Measurements from ENCODE around the gene PCSK6. TPM values are rescaled to one million over a fixed set of nuclear protein-coding genes. Genes with fewer than 3 reads are reported as not detected.
A peak's percentile ranks its signal among the peaks of the same experiment; 100 is the strongest.

PCSK6 gene
- total and polyA plus RNA-seq, 2 of the 8 experiments (the other 6 are each of a cell fraction or from before 2014, with no cell fraction given): 1.9 to 4.0 TPM

DNA sequence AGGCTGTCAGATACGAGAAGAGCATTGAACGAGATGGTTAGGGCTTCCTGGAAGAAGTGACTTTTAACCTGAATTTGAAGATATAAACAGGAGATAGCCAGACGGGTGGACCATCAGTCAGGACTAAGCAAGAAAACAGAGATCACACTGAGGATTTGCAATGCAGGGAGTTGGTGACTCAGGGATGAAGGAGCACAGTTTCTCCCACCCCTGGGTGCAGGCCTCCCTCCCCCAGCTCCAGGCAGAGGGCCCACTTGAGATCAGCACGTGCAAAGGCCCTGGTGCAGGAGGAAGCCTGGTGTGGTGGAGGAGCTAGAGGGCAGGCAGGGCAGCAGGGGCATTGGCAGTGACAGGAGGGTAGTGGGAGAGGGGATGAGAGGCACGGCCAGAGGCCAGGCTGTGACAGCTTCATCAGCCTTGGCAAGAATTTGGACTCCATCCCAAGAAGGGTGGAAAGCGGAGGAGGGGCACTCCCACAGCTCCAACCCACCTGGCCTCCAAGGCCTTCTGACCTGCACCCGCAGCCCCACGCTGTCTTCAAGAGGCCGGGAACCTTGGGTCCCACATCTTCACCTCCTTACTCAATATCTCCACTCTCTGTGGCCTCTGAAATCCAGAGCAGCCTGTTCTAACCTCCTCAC lies 8.7 kb upstream of the PCSK6 start:
- H3K9ac ChIP-seq (replicated peaks in 1 of 4; ENCODE audit: extremely low read depth in 1 of 4, low read depth in 3 of 4, low read length in 3 of 4): no peak overlapping the region
- WGBS, 2 experiments (ENCODE audit: extremely low coverage in 1 of 2, insufficient coverage in 1 of 2, insufficient read length in 1 of 2, insufficient replicate concordance in 2 of 2, low coverage in 1 of 2, low lambda C conversion rate in 2 of 2, missing lambda C conversion rate in 1 of 2): 86% methylated on average over 9 of the region's 9 CpGs; no CpG with 5 or more reads in 1 of the 2 experiments
- no peak overlapping the region for H4K91ac ChIP-seq (replicated peaks; ENCODE audit: insufficient read length, low read length)
- H3K9me3 ChIP-seq (ENCODE audit: insufficient read depth in 2 of 2, low read depth in 1 of 2, low read length in 1 of 2): no peaks in the 10 kb centered on the region
- no peak for FAIRE-seq
- CTCF ChIA-PET (ENCODE audit: partially characterized antibody): interaction anchor here (1.0 to 2.1 kb wide), 6 partner anchors 13 to 201 kb away, joined by 3 to 11 read pairs (median 4); no protein-coding TSS in a partner anchor
- no peak overlapping the region for H3K27ac ChIP-seq (ENCODE audit: low read depth, low read length)
- no peak overlapping the region for H2BK5ac ChIP-seq (ENCODE audit: low read depth, low read length)
- 0 out of 2 replicates have a peak overlapping the region, but pooled peaks have one; percentile 27 for H2BK12ac ChIP-seq (ENCODE audit: low read depth, low read length)
- H2BK15ac ChIP-seq (ENCODE audit: low read length): no peak overlapping the region
- no peak overlapping the region for H3K4me2 ChIP-seq (ENCODE audit: insufficient read depth in 1 of 2, low read depth in 2 of 2, low read length in 2 of 2)
- no peak overlapping the region for H3K4ac ChIP-seq (replicated peaks; ENCODE audit: insufficient read length, low read depth, low read length)
- peaks cover 0 to 3% (median 1%) of the 10 kb centered on the region in 4 experiments; a peak in 1 of 7 replicates for H3K27me3 ChIP-seq (replicated peaks in 1 of 4; ENCODE audit: control insufficient read depth in 3 of 4, extremely low read depth in 1 of 4, insufficient read depth in 3 of 4, low read length in 3 of 4)
- H4K8ac ChIP-seq (ENCODE audit: extremely low read depth, insufficient read depth, low read length): no peak overlapping the region
- no peaks in the 10 kb centered on the region for H3K23me2 ChIP-seq (ENCODE audit: low read depth, low read length)
- DNase-seq (ENCODE audit: low read depth in 1 of 2, low spot score in 2 of 2): peak in 1 of 2 experiments; percentile 19
- H3K4me1 ChIP-seq (replicated peaks in 1 of 4; ENCODE audit: control insufficient read depth in 3 of 4, insufficient read depth in 4 of 4, low read length in 3 of 4): peaks cover 0 to 29% (median 13%) of the 10 kb centered on the region in 4 experiments; a peak in 6 of 7 replicates
- no peak overlapping the region for H2AK5ac ChIP-seq (ENCODE audit: low read depth, low read length)
- H4K20me1 ChIP-seq (replicated peaks in 1 of 2; ENCODE audit: control insufficient read depth in 1 of 2, insufficient read depth in 2 of 2, low read length in 2 of 2): no peaks in the 10 kb centered on the region
- no peak overlapping the region for H3K56ac ChIP-seq (replicated peaks; ENCODE audit: insufficient read length, low read depth, low read length)
- no peak overlapping the region for H4K5ac ChIP-seq (ENCODE audit: insufficient read length, low read depth, low read length)
- H3K14ac ChIP-seq (ENCODE audit: insufficient read length): no peak overlapping the region
- no peak overlapping the region for H3K18ac ChIP-seq (ENCODE audit: extremely low read depth, low read length)
- H3K36me3 ChIP-seq (ENCODE audit: control insufficient read depth in 2 of 4, insufficient read depth in 4 of 4, low read length in 3 of 4): no peaks in the 10 kb centered on the region
- H2BK120ac ChIP-seq (replicated peaks; ENCODE audit: low read depth, low read length): no peak overlapping the region
- H3K79me1 ChIP-seq (ENCODE audit: low read depth, low read length): no peaks in the 10 kb centered on the region
- no peak overlapping the region for H2AFZ ChIP-seq (ENCODE audit: low read length)
- no peak overlapping the region for H2BK20ac ChIP-seq (ENCODE audit: low read length)
- POLR2A ChIA-PET (ENCODE audit: partially characterized antibody): no interaction called here
- H3K79me2 ChIP-seq (ENCODE audit: control insufficient read depth in 1 of 2, insufficient read depth in 2 of 2, low read length in 2 of 2): no peaks in the 10 kb centered on the region
- H3K23ac ChIP-seq (ENCODE audit: insufficient read length): no peak overlapping the region
- no peak overlapping the region for H3K4me3 ChIP-seq (ENCODE audit: extremely low read depth in 1 of 4, insufficient read depth in 2 of 4, low read depth in 3 of 4, low read length in 4 of 4)
- no peak for TF ChIP-seq BCL11A (IDR thresholded peaks at IDR 0.05; ENCODE audit: low read depth in 2 of 2, low read length in 2 of 2)
- no peak for TF ChIP-seq MAFK (IDR thresholded peaks at IDR 0.05; ENCODE audit: low read depth, low read length)
- TF ChIP-seq CHD2 (IDR thresholded peaks at IDR 0.05; ENCODE audit: low read length): no peak
- no peak for TF ChIP-seq SIRT6 (IDR thresholded peaks at IDR 0.05; ENCODE audit: low read length)
- no peak for TF ChIP-seq GTF2F1 (IDR thresholded peaks at IDR 0.05; ENCODE audit: borderline replicate concordance, low read depth, low read length)
- TF ChIP-seq, protein P1, sequence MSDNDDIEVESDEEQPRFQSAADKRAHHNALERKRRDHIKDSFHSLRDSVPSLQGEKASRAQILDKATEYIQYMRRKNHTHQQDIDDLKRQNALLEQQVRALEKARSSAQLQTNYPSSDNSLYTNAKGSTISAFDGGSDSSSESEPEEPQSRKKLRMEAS (IDR thresholded peaks at IDR 0.05): no peak
- TF ChIP-seq, protein P2, sequence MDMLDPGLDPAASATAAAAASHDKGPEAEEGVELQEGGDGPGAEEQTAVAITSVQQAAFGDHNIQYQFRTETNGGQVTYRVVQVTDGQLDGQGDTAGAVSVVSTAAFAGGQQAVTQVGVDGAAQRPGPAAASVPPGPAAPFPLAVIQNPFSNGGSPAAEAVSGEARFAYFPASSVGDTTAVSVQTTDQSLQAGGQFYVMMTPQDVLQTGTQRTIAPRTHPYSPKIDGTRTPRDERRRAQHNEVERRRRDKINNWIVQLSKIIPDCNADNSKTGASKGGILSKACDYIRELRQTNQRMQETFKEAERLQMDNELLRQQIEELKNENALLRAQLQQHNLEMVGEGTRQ (IDR thresholded peaks at IDR 0.05; ENCODE audit: low read length): no peak
- no peak for TF ChIP-seq POU5F1 (IDR thresholded peaks at IDR 0.05; ENCODE audit: low read depth, low read length)

All from H1 (cell line).